ENCODE measurements around the gene ATRN.

ATRN gene

GRCh38 chr20:3651204-3651962, 180.6 kb downstream of the ATRN start:
- no peak for TF ChIP-seq POLR2A (IDR thresholded peaks at IDR 0.05; ENCODE audit: low read length)
- no peak for TF ChIP-seq GATA1 (IDR thresholded peaks at IDR 0.05; ENCODE audit: low read depth, low read length)
- no peak for DNase-seq

- DNase-seq: peak; percentile 17 to 58
- TF ChIP-seq POLR2A (IDR thresholded peaks at IDR 0.05; ENCODE audit: low read length): no peak
- no peak for TF ChIP-seq GATA1 (IDR thresholded peaks at IDR 0.05; ENCODE audit: low read depth, low read length)
Observed at GRCh38 chr20:3652221-3652620, 181.4 kb downstream of the ATRN start.

DNA sequence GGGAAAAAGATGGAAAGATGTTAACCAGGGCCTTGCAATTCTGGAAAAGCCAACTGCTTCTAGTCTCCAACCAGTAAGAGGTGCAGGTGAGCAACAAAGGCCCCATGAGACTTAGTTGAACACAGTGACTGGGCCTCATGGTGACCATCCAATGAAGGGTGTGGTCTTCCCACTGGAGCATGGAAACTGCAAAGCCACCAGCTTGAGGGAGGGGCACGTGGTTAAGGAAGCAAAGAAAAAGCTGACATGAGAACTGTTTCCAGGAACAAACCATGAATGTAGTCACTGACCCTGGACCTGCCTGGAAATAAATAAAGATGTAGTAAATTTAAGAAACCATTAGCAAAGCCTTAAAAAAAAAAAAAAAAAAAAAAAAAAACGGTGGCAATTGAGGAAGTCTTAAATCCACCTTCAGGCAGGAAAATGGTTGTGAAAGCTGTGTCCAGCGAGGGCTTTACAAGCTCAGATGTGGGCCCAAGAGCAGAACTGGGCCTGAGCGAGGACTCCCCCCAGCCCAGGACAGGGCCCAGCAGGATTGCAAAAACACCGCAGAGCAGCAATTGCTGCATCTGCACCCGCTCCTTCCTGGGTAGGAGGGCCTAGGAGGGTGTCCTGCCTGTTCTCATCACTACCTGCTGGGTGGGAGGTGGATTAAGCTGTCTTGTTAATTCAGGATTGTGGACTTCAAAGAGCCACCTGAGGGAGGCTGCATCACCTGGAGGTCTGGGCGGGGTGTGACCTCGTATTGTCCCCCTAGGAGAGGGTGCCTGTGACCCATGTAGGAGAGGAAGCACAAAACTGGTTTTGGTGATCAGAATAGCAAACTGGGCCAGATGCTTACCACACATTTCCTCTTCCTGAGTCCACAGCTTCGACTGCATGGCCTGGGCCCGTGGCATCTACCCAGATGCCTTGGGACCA, 182.1 kb downstream of the ATRN start:
- TF ChIP-seq GATA1 (IDR thresholded peaks at IDR 0.05; ENCODE audit: low read depth, low read length): no peak
- no peak for TF ChIP-seq POLR2A (IDR thresholded peaks at IDR 0.05; ENCODE audit: low read length)
- no peak for DNase-seq

- no peak for DNase-seq
- TF ChIP-seq POLR2A (IDR thresholded peaks at IDR 0.05; ENCODE audit: low read length) (no peak), GATA1 (IDR thresholded peaks at IDR 0.05; ENCODE audit: low read depth, low read length) (no peak)
Observed at GRCh38 chr20:3653921-3654320, 183.1 kb downstream of the ATRN start.

DNA sequence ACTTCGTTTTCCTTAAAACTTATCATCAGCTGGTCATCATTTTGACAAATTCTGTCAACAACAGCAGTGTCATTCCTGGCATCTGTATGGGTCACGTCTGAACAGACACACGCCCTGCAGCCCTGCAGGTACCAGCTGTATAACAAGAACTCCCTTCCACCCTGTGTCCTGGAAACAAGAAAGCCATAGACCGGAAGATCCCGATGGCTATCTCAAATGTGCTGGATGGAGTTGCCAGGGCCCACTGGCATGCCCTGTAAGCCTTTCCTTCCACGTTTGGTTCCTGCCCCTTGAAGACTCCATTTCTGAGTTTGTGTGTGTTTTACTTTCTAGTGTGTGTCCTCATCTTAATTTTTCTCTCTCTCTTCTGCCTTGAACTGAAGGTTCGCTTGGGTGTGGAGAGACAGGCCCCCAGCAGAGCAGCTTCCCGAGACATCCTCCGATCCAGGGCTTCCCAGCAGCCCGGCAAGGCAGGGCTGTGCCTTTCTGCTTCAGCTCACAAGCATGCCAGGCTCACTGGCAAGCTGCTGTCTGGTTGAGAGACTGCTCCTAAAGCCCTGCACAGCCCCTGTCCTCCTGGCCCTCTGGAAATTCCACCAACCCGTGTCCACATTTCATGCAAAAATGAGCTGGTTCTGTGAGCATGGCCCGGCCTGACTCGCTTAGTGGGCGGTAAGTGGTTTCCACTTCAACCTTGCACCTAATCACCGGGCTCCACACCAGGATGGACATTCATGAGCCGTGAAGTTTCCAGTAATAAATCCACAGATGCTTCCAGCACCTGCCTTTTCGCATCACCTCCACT, 183.7 kb downstream of the ATRN start:
- DNase-seq: no peak

GRCh38 chr20:3655131-3655405, 184.2 kb downstream of the ATRN start:
- DNase-seq: no peak
- TF ChIP-seq POLR2A (IDR thresholded peaks at IDR 0.05; ENCODE audit: low read length) (no peak), GATA1 (IDR thresholded peaks at IDR 0.05; ENCODE audit: low read depth, low read length) (no peak)

More for the DNA sequence above, 183.7 kb downstream of the ATRN start:
- no peak for TF ChIP-seq GATA1 (IDR thresholded peaks at IDR 0.05; ENCODE audit: low read depth, low read length)

DNA sequence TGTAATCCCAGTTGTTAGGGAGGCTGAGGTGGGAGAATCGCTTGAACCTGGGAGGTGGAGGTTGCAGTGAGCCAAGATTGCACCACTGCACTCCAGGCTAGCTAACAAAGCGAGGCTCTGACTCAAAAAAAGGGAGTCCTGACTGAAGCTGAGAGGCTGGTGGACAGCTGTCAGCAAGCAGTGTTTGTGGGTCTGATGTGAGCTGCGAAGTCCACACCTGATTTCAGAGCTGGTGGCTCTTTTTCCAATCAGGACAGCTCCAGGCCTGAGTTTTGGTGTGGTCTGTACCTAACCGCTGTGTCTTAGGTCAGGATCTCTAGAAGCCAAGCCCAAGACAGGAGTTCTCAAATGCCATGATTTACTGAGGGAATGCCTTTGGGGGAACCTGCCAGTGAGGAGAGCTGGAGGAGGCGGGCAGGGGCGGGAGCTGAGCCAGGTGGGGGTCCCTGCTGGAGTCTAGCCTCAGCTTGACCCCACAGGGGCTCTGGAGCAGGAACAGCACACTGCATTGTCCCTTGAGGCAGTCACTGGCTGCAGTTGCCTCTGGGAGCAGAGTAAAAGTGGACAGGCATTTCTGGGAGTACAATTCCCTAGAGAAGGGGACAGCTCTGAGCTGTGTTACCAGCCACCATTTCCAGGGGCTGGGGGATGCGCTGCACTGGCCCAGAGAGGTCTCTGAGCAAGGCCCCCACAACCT, 187.3 kb downstream of the ATRN start:
- DNase-seq: no peak
- no peak for TF ChIP-seq POLR2A (IDR thresholded peaks at IDR 0.05; ENCODE audit: low read length)
- no peak for TF ChIP-seq GATA1 (IDR thresholded peaks at IDR 0.05; ENCODE audit: low read depth, low read length)

GRCh38 chr20:3658716-3659491, 188.1 kb downstream of the ATRN start:
- TF ChIP-seq POLR2A (IDR thresholded peaks at IDR 0.05; ENCODE audit: low read length): no peak
- no peak for TF ChIP-seq GATA1 (IDR thresholded peaks at IDR 0.05; ENCODE audit: low read depth, low read length)
- DNase-seq: no peak

- DNase-seq: no peak
- no peak for TF ChIP-seq POLR2A (IDR thresholded peaks at IDR 0.05; ENCODE audit: low read length)
- TF ChIP-seq GATA1 (IDR thresholded peaks at IDR 0.05; ENCODE audit: low read depth, low read length): no peak
Observed at GRCh38 chr20:3659492-3660261, 188.9 kb downstream of the ATRN start.

GRCh38 chr20:3660262-3661059, 189.6 kb downstream of the ATRN start:
- TF ChIP-seq POLR2A (IDR thresholded peaks at IDR 0.05; ENCODE audit: low read length): no peak
- DNase-seq: no peak

DNA sequence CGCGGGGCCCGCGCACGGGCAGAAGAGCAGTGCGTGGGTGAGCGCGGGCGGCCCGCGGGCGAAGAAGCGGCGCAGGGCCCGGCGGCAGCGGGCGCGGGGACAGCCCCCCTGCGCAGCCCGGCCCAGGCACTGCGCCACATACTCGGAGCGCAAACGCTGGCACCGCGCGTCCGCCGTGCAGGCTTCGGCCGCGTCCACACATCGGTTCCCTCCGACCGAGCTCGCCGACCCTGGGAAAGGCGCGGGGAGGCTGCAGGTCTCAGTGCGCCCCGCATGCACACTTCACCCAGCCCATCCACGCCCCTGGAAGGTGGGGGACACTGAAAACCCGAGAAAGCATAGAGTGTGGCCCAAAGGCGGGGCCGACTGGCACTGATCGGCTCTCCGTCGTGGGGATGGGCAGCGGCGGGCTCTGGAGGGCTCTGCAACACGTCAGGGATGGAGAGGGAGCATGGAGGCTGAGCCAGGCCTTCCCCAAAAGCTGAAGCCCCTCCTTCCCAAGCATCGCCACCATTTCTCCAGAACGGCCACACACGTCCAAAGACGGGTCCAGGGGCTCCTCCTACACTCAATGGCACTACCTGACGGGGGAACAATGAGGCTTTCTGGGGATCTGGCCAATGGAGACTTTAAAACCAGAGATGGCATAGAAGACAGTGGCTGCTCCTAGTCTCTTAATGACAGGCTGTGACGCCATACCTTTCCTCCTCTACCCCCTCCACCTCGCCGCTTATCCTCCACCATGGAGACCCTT, 190.4 kb downstream of the ATRN start:
- TF ChIP-seq GATA1 (IDR thresholded peaks at IDR 0.05; ENCODE audit: low read depth, low read length) (no peak), POLR2A (IDR thresholded peaks at IDR 0.05; ENCODE audit: low read length) (no peak)
- no peak for DNase-seq
